Posterior cingulate gyrus (tissue), 11 donors: Measurements from ENCODE around the gene ATP6AP1.

Experiments
- DNase-seq, 10 donors: peaks; one replicate each; pipeline versions ENCODE4 v3.0.0 to v3.0.0-alpha.2; 2020 to 2021; ENCODE audit warnings: mixed read lengths in 3 of 10
- intact Hi-C: fragments of 100-400 bp; cut with DNase I; formaldehyde crosslinking; loops from one replicate; pipeline ENCODE4 v1.15.1; 2023

Gene ATP6AP1

GRCh38 chrX:154467556-154467955, 39.1 kb downstream of the ATP6AP1 start:
- intact Hi-C loops = no loop called here
- DNase-seq = peak in 1 of 10 donors; percentile 84

DNA sequence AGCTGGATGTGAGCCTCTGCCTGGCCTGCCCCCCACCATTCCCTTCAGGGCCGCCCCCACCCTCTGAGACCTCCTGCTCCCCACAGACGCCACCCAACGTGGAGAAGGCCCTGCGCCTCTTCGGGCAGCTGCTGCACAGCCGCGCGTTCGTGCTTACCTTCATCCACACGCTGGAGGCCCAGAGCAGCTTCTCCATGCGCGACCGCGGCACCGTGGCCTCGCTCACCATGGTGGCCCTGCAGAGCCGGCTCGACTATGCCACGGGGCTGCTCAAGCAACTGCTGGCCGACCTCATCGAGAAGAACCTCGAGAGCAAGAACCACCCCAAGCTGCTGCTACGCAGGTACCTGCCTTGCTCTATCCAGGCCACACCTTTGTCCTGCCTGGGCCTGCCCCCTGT, 39.7 kb downstream of the ATP6AP1 start:
- intact Hi-C loops = no loop called here

DNA sequence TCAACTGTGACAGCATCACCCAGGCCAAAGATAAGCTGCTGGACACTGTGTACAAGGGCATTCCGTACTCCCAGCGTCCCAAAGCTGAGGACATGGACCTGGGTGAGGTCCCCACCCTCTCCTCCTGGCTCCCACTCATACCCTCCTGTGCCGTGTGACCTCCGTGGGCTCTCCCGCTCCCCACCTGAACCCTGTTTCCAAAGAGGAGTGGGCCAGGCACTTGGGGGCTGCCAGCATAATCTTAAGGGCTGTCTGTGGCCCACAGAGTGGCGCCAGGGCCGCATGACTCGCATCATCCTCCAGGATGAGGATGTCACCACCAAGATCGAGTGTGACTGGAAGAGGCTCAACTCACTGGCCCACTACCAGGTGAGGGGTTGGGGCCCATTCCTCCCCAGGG, 40.6 kb downstream of the ATP6AP1 start:
- intact Hi-C loops = no loop called here
- DNase-seq = no peak

More for the DNA sequence above, 39.7 kb downstream of the ATP6AP1 start:
- peak in 1 of 10 donors; percentile 79 for DNase-seq

GRCh38 chrX:154469880-154470279, 41.4 kb downstream of the ATP6AP1 start:
- peak in 2 of 10 donors; percentile 68 to 82 for DNase-seq
- intact Hi-C loops = no loop called here

DNA sequence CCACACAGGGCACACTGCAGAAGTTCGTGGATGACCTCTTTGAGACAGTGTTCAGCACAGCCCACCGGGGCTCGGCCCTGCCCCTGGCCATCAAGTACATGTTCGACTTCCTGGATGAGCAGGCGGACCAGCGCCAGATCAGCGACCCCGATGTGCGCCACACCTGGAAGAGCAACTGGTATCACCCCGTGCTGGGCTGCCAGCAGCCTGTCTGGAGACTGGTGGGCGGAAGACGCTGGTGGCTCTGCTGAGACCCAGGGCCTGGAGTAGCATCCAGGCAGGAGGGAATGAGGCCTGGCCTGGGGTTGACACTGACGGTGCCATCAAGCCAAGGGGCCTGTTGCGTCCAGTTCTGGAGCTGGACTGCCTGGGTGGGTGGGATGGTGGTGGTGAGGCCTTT, 42.0 kb downstream of the ATP6AP1 start:
- intact Hi-C loops = no loop called here
- peak in 1 of 10 donors; percentile 75 for DNase-seq

DNA sequence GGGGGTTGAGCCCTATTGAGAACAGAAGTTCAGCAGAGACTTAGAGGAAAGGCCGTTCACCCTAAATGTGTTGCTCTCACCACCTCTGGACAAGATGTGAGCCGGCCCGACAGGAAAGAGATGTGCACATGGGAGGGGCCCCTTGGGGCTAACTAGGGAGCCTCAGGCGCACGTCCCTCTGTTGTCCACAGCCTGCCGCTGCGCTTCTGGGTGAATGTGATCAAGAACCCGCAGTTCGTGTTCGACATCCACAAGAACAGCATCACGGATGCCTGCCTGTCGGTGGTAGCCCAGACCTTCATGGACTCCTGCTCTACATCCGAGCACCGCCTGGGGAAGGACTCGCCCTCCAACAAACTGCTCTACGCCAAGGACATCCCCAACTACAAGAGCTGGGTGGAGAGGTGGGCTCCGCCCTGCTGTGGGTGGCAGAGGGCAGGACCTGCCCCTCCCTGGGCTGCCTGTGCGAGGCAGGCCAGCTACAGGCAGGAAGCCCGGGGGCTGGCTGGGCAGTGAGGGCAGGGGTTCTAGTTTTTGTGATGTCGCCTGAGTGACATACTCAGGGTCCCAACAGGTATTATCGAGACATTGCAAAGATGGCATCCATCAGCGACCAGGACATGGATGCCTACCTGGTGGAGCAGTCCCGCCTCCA, 42.6 kb downstream of the ATP6AP1 start:
- peak in 1 of 10 donors; percentile 60 for DNase-seq
- intact Hi-C loops = no loop called here

- intact Hi-C loops = no loop called here
- DNase-seq = peak in 1 of 10 donors; percentile 61
Observed at GRCh38 chrX:154471839-154472684, 43.6 kb downstream of the ATP6AP1 start.

- peak in 1 of 10 donors; percentile 68 for DNase-seq
Observed at GRCh38 chrX:154472685-154473632, 44.5 kb downstream of the ATP6AP1 start.

GRCh38 chrX:154473683-154474082, 45.2 kb downstream of the ATP6AP1 start:
- DNase-seq = peak in 1 of 10 donors; percentile 68
- intact Hi-C loops = no loop called here

More at GRCh38 chrX:154472685-154473632, 44.5 kb downstream of the ATP6AP1 start:
- intact Hi-C loops = no loop called here

- DNase-seq = peak in 3 of 10 donors; percentile 32 to 62 (median 39)
- intact Hi-C loops = loop anchor here (5.0 kb wide), 1 partner anchor 35 kb away; the partner anchor contains the start of gene FAM50A
Observed at GRCh38 chrX:154476821-154477220, 48.3 kb downstream of the ATP6AP1 start.

DNA sequence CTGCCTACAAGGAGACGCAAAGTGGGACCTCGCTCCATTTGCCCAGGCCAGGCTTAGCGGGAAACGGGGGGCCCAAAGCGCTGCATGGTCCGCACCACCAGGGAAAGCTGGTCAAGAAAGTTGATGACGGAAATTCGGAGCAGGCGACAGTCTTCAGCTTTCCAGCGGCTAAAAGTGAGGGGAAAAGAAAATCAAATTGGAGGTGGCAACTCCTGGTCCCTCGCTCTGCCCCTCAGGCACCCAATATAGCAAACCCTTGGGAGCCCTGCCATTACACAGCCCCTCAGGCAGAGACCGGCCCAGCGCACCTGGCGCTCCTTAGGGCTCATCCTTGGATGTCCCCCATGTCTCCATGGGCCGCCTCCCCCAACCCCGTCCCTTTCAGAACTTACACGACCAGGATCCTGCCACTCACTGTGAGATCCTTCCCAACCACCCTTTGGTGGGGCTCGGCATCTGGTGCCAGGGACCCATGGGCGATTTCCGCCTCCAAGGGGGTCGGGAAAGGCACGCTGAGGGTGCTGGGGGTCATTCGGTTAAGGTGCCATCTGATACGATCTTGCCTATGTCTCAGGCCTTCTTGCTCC, 49.5 kb downstream of the ATP6AP1 start:
- peak in 3 of 10 donors; percentile 64 to 76 (median 75) for DNase-seq
- intact Hi-C loops = loop anchor here (5.0 kb wide), 1 partner anchor 36 kb away; the partner anchor contains the start of gene FAM50A

DNA sequence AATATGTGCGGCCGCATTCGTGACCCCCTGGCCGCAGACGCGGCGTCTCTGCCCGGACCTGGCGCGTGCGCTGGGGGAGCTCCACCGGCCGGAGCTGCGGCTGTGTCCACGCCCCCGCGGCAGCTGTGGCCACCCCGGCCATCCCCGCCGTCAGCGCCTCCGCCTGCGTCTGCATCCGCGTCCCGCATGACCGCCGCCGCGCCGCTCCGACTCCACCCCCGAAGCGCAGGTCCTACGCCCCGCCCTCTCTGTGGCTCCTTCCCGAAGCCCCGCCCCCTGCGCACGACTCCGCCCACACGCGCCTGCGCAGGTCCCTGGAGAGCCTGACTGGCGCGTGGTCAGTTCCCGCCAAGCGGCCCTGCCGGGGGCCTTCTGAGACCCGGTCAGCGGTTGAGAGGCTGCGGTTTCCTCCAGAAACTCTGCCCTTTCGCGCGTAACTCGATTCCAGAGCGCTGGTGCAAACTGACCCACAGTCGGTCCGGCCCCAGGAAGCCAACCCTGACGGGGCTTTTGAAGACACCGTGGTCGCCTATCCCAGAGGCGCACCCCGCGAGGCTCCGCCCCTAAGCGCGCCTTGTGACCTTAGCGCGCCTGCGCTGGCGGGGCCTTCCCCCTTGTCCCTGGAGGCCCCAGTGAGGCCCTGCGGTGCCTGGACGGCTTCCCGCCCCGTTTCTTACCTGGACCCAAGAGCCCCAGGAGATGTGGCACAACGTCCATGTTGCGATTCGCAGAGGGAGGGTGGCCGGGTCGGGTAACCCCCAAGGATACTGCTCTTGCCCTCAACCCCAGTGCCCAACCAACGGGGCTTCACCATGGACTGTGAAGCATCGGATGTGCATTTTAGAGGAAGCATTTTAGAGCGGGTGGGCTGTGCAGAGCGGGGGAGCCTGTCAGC, 50.5 kb downstream of the ATP6AP1 start, which contains the start of gene LAGE3:
Gene LAGE3, minus strand, starts transcription at position 554 of the 895 bp plus-strand sequence. Its CDS starts 366 bp downstream, at position 188.
- intact Hi-C loops = loop anchor here (5.0 kb wide), 1 partner anchor 37 kb away; the partner anchor contains the start of gene FAM50A
- DNase-seq = peak; percentile 86 to 99 (median 91)

GRCh38 chrX:154481195-154481594, 52.7 kb downstream of the ATP6AP1 start:
- intact Hi-C loops = no loop called here
- no peak for DNase-seq

- DNase-seq = peak in 2 of 10 donors; percentile 64 to 69
- intact Hi-C loops = no loop called here
Observed at GRCh38 chrX:154481911-154482601, 53.6 kb downstream of the ATP6AP1 start.

DNA sequence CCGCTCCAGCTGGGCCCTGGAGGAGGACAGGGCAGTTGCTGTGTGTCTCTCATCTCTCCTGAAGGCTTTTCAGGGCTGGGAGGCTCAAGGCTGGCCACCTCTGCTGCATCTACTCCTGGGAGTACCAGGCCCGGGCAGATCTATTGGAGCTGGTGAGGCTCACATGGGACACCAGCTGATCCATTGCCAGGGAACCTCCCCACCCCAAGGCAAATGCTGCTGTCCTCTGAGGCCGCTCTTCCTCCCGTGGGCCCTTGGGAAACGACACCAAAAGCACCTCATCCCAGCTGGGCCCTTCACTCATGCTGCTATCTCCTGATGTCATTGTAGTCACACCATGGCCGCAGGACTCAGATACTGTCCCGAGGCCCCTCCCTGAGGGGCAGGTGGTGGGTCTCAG, 54.3 kb downstream of the ATP6AP1 start:
- intact Hi-C loops = no loop called here
- DNase-seq = peak in 1 of 10 donors; percentile 65

GRCh38 chrX:154483325-154483724, 54.8 kb downstream of the ATP6AP1 start:
- peak in 1 of 10 donors; percentile 57 for DNase-seq
- intact Hi-C loops = no loop called here

- intact Hi-C loops = no loop called here
- DNase-seq = peak in 2 of 10 donors; percentile 46 to 77
Observed at GRCh38 chrX:154484255-154485149, 56.0 kb downstream of the ATP6AP1 start.
